Endothelial cell of umbilical vein (primary cell): ENCODE results near the gene FERMT2. TPM values are rescaled to one million over a fixed set of nuclear protein-coding genes. Genes with fewer than 3 reads are reported as not detected.
A peak's percentile ranks its signal among the peaks of the same experiment; 100 is the strongest.

Experiments
- BruUV-seq: library from RNA; stranded (reverse); fragments of 400-500 nt; replicated peaks from 2 replicates; lab custom pipeline; 2021; lab: Mats Ljungman, UMichigan
- CTCF ChIA-PET: fragments of 300-600, 350-600 bp; sonication (Branson Sonifier 250); formaldehyde crosslinking; loops from one replicate; lab custom pipeline; 2021; ENCODE audit warnings: antibody characterized with exemption, inconsistent platforms; lab: Charles Lee
- POLR2A ChIA-PET: fragments of 300-600, 350-600 bp; sonication (Branson Sonifier 250); formaldehyde crosslinking; loops from one replicate; lab custom pipeline; 2021; ENCODE audit warnings: antibody characterized with exemption, inconsistent platforms; lab: Charles Lee
- DNase-seq: peaks from one replicate; pipeline ENCODE4 v3.0.0-alpha.2; 2011; ENCODE audit warnings: low read depth, low spot score
- FAIRE-seq: peaks from 2 replicates; lab custom pipeline; 2011; peaks lifted over from hg19 to GRCh38; lab: Jason Lieb, UNC
- H2AFZ ChIP-seq: 2 replicates; pipeline ENCODE4 v1.6.0; 2012; ENCODE audit warnings: low read depth, low read length, control low read depth, inconsistent platforms
- H3K27ac ChIP-seq: 2 replicates; pipeline ENCODE4 v1.5.1; 2011; ENCODE audit warnings: low read depth, mild to moderate bottlenecking, control low read depth, low read length, moderate library complexity; ENCODE audit not compliant: insufficient read depth
- H3K27me3 ChIP-seq, 2 experiments: 2 replicates each; pipeline versions ENCODE4 v1.6.0 to v1.6.1; 2011; ENCODE audit warnings: low read length in 2 of 2, mixed read lengths in 1 of 2; ENCODE audit not compliant: control insufficient read depth in 2 of 2, insufficient read depth in 2 of 2
- H3K36me3 ChIP-seq, 2 experiments: 2 replicates in 1 of 2; 3 replicates in 1 of 2; pipeline ENCODE4 v1.5.1; 2011; ENCODE audit warnings: low read length in 2 of 2, mild to moderate bottlenecking in 1 of 2, moderate library complexity in 1 of 2; ENCODE audit not compliant: control insufficient read depth in 2 of 2, insufficient read depth in 2 of 2; ENCODE audit errors: extremely low read depth in 1 of 2
- H3K4me1 ChIP-seq: 3 replicates; pipeline ENCODE4 v1.5.1; 2011; ENCODE audit warnings: mild to moderate bottlenecking, low read length; ENCODE audit not compliant: control insufficient read depth, insufficient read depth; ENCODE audit errors: extremely low read depth
- H3K4me2 ChIP-seq: 2 replicates; pipeline ENCODE4 v1.6.1; 2011; ENCODE audit warnings: low read length, control low read depth, mixed read lengths; ENCODE audit not compliant: insufficient read depth
- H3K4me3 ChIP-seq, 3 experiments: fragments of 200-600 bp in 1 of 3; sonication (generic), shearing (Covaris generic) in 1 of 3; replicated peaks in 1 of 3; 2 replicates each; pipeline ENCODE4 v1.5.1; 2011 to 2016; ENCODE audit warnings: control low read depth in 3 of 3, low read length in 3 of 3, mild to moderate bottlenecking in 2 of 3, inconsistent platforms in 1 of 3, low read depth in 1 of 3, moderate library complexity in 1 of 3; ENCODE audit not compliant: insufficient read depth in 1 of 3
- H3K79me2 ChIP-seq: 2 replicates; pipeline ENCODE4 v1.6.0; 2012; ENCODE audit warnings: low read length, inconsistent platforms; ENCODE audit not compliant: control insufficient read depth, insufficient read depth
- H3K9ac ChIP-seq: replicated peaks from 2 replicates; pipeline ENCODE3; 2011; ENCODE audit warnings: low read length, control low read depth; ENCODE audit not compliant: insufficient read depth; ENCODE audit errors: extremely low read depth
- H3K9me1 ChIP-seq: replicated peaks from 3 replicates; pipeline ENCODE4 v1.6.0; 2011; ENCODE audit warnings: mild to moderate bottlenecking, low read length; ENCODE audit not compliant: control insufficient read depth, insufficient read depth; ENCODE audit errors: extremely low read depth
- H3K9me3 ChIP-seq: replicated peaks from 2 replicates; pipeline ENCODE4 v1.5.1; 2012; ENCODE audit warnings: low read length, inconsistent platforms; ENCODE audit not compliant: control insufficient read depth, insufficient read depth
- H4K20me1 ChIP-seq: replicated peaks from 2 replicates; pipeline ENCODE3; 2011; ENCODE audit warnings: mild to moderate bottlenecking, low read length; ENCODE audit not compliant: control insufficient read depth, insufficient read depth; ENCODE audit errors: extremely low read depth
- EZH2 ChIP-seq: IDR thresholded peaks from 2 replicates; pipeline ENCODE4 v1.6.1; 2012; ENCODE audit warnings: borderline replicate concordance, low read depth, mild to moderate bottlenecking, moderate library complexity, low read length, inconsistent platforms; ENCODE audit not compliant: severe bottlenecking
- FOS ChIP-seq: IDR thresholded peaks from 2 replicates; pipeline ENCODE4 v1.6.1; 2011; ENCODE audit warnings: mild to moderate bottlenecking, low read length, moderate library complexity, borderline replicate concordance; ENCODE audit not compliant: insufficient read depth
- GATA2 ChIP-seq: IDR thresholded peaks from 2 replicates; pipeline ENCODE4 v1.7.0; 2011; ENCODE audit warnings: low read depth, mild to moderate bottlenecking, moderate library complexity, mixed read lengths, low read length; ENCODE audit not compliant: insufficient read length, insufficient read depth
- JUN ChIP-seq: IDR thresholded peaks from 2 replicates; pipeline ENCODE4 v1.6.1; 2011; ENCODE audit warnings: borderline replicate concordance, low read depth; ENCODE audit not compliant: insufficient read length, insufficient read depth
- MYC ChIP-seq: IDR thresholded peaks from one replicate; pipeline ENCODE4 v1.6.1; 2011; ENCODE audit warnings: mild to moderate bottlenecking, low read depth, low read length
- POLR2A ChIP-seq: IDR thresholded peaks from 2 replicates; pipeline ENCODE4 v1.6.1; 2012; ENCODE audit warnings: low read depth, mild to moderate bottlenecking, control low read depth, low read length
- POLR2AphosphoS5 ChIP-seq: IDR thresholded peaks from 2 replicates; pipeline ENCODE4 v1.6.1; 2012; ENCODE audit warnings: low read depth, mild to moderate bottlenecking, control low read depth, low read length, moderate library complexity; ENCODE audit not compliant: insufficient read depth
- dilution Hi-C: fragments of 300-500 bp; cut with MboI; formaldehyde crosslinking; loops from one replicate; pipeline ENCODE4 v1.15.0; 2019; ENCODE audit warnings: low sequenced_read_pairs; ENCODE audit not compliant: extremely low pct_ligation_motif_present
- intact Hi-C: fragments of 100-400 bp; cut with micrococcal nuclease; formaldehyde crosslinking; loops from one replicate; pipeline ENCODE4 v1.10.0; 2022
- polyA plus RNA-seq, 4 experiments: library from polyadenylated mRNA; depleted of rRNA in 3 of 4; stranded (reverse) in 3 of 4; unstranded in 1 of 4; fragments of >200 nt; gene quantifications; 2 replicates each; pipeline versions ENCODE4 v1.2.1 to v1.2.3, GENCODE V29; 2011 to 2012; ENCODE audit warnings: missing spikeins in 1 of 4
- total RNA-seq: library from RNA; stranded (reverse); gene quantifications from 2 replicates; pipeline ENCODE4 v1.2.3, GENCODE V29; 2021
- TF ChIP-seq, protein P1 (sequence below): IDR thresholded peaks from 2 replicates; pipeline ENCODE4 v1.6.1; 2011; ENCODE audit not compliant: insufficient read depth, insufficient read length
- TF ChIP-seq, protein P2 (sequence below), 2 donors: IDR thresholded peaks; 1 replicate in 1 of 2; 2 replicates in 1 of 2; pipeline ENCODE4 v1.5.1; 2011; ENCODE audit warnings: low read length in 2 of 2, mild to moderate bottlenecking in 2 of 2, moderate library complexity in 2 of 2, control low read depth in 1 of 2, inconsistent platforms in 1 of 2, low read depth in 1 of 2; ENCODE audit not compliant: insufficient read depth in 1 of 2; ENCODE audit errors: extremely low read depth in 1 of 2

Gene FERMT2
- total and polyA plus RNA-seq, 2 donors (not counting 3 experiments of a cell fraction or from before 2014, with no cell fraction given) = 58.7 to 108 TPM

GRCh38 chr14:52949249-52949648 lies 1.6 kb downstream of the FERMT2 start:
- H3K27ac ChIP-seq = peak overlapping the region; percentile 36
- H3K4me2 ChIP-seq = peak overlapping the region; percentile 98
- peak overlapping the region; percentile 33 to 85 (median 52) for H3K4me3 ChIP-seq
- intact Hi-C loops (no loop called here), dilution Hi-C loops (no loop called here)
- ChIA-PET POLR2A (interaction anchor here (0.7 kb wide), 3 partner anchors 28 to 376 kb away, joined by 5 to 7 read pairs (median 5); no protein-coding TSS in a partner anchor), CTCF (interaction anchor here (0.6 to 1.8 kb wide), 15 partner anchors 12 to 475 kb away, joined by 3 to 13 read pairs (median 4); partner anchors contain the start of genes GPR137C and TXNDC16)
- no peaks in the 10 kb centered on the region for H3K9me1 ChIP-seq
- H4K20me1 ChIP-seq = peaks cover 3% of the 10 kb centered on the region
- H3K27me3 ChIP-seq = no peaks in the 10 kb centered on the region
- H3K36me3 ChIP-seq = no peaks in the 10 kb centered on the region
- peak; percentile 25 for DNase-seq
- TF ChIP-seq GATA2 (peak; percentile 21), JUN (no peak)
- peaks cover 24% of the 10 kb centered on the region for H3K4me1 ChIP-seq
- BruUV-seq = no TSS peak
- no peak for FAIRE-seq
- H3K79me2 ChIP-seq = peaks cover 60% of the 10 kb centered on the region
- no peak overlapping the region for H2AFZ ChIP-seq
- H3K9ac ChIP-seq = peak overlapping the region; percentile 82
- no peaks in the 10 kb centered on the region for H3K9me3 ChIP-seq

- Histone ChIP-seq H3K4me3 (peak overlapping the region; percentile 33 to 85 (median 52)), H2AFZ (no peak overlapping the region), H3K4me1 (peaks cover 24% of the 10 kb centered on the region), H4K20me1 (peaks cover 3% of the 10 kb centered on the region), H3K27ac (no peak overlapping the region), H3K9me1 (no peaks in the 10 kb centered on the region), H3K27me3 (no peaks in the 10 kb centered on the region), H3K79me2 (peaks cover 64% of the 10 kb centered on the region), H3K36me3 (no peaks in the 10 kb centered on the region), H3K4me2 (peak overlapping the region; percentile 98), H3K9me3 (no peaks in the 10 kb centered on the region), H3K9ac (peak overlapping the region; percentile 82)
- intact Hi-C loops = no loop called here
- POLR2A ChIA-PET = interaction anchor here (0.7 to 0.8 kb wide), 4 partner anchors 27 to 376 kb away, joined by 3 to 7 read pairs (median 5); no protein-coding TSS in a partner anchor
- dilution Hi-C loops = no loop called here
- TF ChIP-seq GATA2 = no peak
- no peak for TF ChIP-seq FOS
- no peak for TF ChIP-seq POLR2A
- no peak for TF ChIP-seq POLR2AphosphoS5
- TF ChIP-seq JUN = no peak
- TF ChIP-seq MYC = no peak
- TF ChIP-seq, protein P1, sequence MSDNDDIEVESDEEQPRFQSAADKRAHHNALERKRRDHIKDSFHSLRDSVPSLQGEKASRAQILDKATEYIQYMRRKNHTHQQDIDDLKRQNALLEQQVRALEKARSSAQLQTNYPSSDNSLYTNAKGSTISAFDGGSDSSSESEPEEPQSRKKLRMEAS = no peak
- no peak for TF ChIP-seq EZH2
- TF ChIP-seq, protein P2, sequence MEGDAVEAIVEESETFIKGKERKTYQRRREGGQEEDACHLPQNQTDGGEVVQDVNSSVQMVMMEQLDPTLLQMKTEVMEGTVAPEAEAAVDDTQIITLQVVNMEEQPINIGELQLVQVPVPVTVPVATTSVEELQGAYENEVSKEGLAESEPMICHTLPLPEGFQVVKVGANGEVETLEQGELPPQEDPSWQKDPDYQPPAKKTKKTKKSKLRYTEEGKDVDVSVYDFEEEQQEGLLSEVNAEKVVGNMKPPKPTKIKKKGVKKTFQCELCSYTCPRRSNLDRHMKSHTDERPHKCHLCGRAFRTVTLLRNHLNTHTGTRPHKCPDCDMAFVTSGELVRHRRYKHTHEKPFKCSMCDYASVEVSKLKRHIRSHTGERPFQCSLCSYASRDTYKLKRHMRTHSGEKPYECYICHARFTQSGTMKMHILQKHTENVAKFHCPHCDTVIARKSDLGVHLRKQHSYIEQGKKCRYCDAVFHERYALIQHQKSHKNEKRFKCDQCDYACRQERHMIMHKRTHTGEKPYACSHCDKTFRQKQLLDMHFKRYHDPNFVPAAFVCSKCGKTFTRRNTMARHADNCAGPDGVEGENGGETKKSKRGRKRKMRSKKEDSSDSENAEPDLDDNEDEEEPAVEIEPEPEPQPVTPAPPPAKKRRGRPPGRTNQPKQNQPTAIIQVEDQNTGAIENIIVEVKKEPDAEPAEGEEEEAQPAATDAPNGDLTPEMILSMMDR (IDR thresholded peaks at IDR 0.05; ENCODE audit: extremely low read depth in 1 of 2, insufficient read depth in 1 of 2, low read depth in 1 of 2, low read length in 2 of 2) = no peak
- FAIRE-seq (no peak), DNase-seq (no peak)
- CTCF ChIA-PET = interaction anchor here (0.6 to 1.8 kb wide), 17 partner anchors 12 to 475 kb away, joined by 3 to 13 read pairs (median 3); partner anchors contain the start of genes GPR137C and TXNDC16
- no TSS peak for BruUV-seq
These were observed 2.0 kb downstream of the FERMT2 start for GRCh38 chr14:52948836-52949235.
